Measurements from ENCODE around the gene PRR16.
"Not testable (repeated sequence)": the region's sequence is repeated elsewhere in the genome, so short reads cannot be mapped to it uniquely, and the experiment has no call there.

PRR16 gene

DNA sequence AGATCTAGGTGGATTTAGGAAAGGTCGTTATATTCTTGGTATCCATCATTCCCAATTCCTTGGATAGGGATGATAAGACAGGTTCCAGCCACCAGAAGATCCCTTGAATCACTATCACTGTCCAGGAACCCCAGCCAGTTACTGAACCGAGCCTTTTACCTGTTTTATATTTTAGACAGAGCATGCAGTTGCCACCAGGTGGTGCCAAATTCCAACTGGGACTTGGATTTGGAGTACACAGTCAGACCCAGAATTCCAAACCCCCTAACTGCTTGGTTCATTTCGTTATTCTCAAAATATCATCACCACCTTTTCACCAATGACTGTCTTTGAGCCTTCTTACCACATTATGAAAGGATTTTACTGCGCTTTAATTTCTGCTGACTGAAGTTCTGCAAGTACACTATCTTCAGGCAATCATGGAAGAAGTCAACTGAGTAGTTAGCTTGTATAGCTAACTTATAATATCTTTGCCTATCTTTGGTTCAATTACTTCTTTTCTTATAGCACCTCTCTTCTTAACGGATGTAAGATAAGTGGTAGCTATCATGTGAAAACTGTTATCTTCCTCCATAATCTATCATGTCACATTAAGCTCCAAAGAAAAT is 191.8 kb downstream of the PRR16 start:
- DNase-seq (ENCODE audit: low spot score): no peak

DNA sequence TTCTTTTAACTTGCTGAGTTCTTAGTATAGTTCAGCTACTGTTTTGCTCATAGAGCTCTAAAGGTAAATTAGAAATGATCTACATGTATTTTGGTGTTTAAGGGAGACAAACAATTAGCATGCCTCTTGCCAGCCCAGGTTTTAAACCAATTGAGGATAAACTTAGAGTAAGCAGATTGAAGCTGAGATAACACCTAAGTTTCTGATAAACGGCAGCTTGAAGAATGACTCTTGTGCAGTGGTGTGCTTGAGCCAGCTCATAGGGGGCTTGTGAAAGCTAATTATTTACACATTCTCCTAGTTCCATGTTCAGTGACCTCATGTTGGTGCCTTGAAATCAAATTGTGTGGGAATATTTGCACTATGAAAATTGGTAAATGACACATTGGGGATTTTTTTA is 193.0 kb downstream of the PRR16 start:
- no peak for DNase-seq (ENCODE audit: low spot score)

DNA sequence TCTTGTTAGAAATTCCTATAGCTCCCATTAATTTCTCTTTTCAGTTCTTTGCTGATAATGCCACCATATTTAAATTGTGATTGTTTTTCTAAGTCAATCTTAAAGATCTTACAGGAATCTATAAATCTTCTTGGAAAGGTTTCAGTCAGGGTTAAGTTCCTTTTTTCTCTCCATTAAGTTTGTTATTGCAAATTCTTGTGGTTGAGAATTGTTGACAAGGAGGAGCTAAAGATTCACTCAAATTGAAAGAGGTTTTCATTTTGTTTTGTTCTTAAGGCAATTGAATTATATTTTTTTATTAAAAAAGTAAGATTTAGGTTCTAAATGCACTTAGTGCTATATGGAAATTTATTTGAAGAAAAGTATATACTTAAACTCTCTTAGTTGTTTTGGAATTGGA is 213.4 kb downstream of the PRR16 start:
- no peak for DNase-seq (ENCODE audit: low spot score)

DNA sequence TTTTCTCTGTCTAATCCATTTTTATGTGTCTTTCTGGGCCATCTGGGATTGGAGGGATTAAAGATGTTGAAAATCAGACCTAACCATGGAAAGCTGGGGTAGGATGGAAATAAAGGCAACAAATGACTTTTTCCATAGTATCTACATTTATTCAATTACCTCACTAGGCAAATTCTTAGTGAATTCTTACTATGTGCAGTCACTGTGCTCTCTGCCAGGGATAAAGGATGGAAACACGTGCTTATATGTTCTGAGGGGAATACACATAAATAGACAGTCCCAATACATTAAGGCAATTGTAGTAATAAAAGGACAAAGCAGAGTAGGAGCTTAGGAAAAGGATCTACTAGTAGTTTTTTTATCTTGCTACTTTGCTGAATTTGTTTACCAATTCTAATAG is 214.2 kb downstream of the PRR16 start:
- DNase-seq (ENCODE audit: low spot score): no peak

DNA sequence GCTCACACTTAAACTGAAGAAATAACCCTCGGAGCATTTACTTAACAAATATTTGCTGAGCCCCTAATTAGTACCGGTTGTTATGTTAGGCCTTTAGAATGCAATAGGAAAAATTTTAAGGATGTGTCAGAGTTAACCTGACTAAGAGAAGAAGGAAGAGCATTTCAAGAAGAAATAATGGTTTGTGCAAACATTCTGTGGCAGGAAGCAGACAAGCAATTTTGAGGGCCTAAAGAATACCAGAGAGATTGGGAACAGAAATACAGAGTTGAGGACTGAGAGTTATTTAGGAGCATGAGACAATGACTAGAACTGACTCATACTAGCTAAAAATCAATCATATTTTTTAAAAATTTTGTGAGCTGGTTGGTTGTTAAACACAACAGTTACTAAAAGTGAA is 218.8 kb downstream of the PRR16 start:
- no peak for DNase-seq (ENCODE audit: low spot score)

DNA sequence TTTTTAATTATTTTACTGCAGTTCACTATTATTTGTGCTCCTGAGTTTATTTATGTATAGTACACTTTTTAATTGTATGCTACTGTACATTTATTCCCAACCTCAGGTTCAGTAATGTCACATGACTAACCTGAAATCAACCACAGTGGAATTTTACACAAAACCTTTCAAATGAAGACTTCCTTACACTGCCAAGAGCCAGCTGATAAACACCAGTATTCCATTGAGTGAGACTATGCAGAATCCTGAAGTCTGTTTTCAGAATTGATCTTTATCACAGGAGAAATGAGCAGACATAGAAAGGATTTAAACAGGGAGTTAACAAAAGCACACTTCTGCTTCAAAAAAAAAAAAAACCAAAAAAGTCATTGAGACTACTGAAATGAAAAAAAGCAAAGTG is 219.5 kb downstream of the PRR16 start:
- no peak for DNase-seq (ENCODE audit: low spot score)

DNA sequence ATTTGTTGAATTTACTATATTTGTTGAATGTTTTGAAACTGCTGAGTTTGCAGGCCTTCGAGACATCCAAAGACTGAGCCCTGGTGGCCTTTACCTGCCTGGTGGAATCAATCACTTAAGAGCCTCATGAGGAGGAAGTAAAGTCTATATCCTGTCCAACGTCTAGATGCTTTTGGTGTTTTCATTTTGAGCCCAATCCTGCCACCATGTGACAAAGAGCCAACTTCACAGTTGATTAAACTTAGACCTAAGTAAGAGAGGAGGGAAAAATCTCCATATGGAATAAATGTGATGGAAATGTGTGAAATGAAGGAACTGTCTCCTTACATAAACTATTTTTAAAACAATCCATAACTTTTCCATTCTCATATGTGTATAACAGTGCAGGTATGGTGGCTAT is 220.1 kb downstream of the PRR16 start:
- no peak for DNase-seq (ENCODE audit: low spot score)

DNA sequence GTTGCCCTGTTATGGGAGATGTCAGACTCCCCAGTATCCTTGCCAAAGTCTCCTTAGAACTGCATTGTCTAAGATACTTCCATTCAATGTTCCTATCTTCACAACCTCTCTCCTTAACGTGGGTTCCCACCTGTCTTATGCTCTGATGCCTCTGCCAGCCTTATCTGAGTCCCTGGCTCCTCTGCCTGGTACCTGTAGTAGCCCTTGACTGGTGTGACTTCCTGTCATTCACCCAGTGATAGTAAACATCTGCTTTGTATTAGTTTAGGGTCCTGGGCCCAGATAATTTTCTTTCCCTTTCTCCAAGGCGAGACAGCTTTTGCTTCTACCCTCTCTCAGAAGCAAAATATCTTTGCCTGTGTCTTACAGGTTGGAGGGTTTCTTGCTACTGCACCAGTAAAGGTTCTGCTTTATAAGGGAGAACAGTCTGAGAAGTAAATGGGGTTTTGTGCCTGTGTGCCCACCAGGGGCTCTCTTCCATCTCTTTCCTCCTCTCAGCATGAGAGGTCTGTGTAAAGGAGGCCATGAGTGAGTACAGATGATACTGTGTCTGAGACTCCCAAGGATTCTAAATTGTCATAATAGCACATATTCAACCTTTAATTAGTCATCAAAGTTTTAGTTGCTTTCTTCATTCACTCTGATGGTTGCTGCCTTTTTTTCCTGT is 220.8 kb downstream of the PRR16 start:
- DNase-seq (ENCODE audit: low spot score): no peak

DNA sequence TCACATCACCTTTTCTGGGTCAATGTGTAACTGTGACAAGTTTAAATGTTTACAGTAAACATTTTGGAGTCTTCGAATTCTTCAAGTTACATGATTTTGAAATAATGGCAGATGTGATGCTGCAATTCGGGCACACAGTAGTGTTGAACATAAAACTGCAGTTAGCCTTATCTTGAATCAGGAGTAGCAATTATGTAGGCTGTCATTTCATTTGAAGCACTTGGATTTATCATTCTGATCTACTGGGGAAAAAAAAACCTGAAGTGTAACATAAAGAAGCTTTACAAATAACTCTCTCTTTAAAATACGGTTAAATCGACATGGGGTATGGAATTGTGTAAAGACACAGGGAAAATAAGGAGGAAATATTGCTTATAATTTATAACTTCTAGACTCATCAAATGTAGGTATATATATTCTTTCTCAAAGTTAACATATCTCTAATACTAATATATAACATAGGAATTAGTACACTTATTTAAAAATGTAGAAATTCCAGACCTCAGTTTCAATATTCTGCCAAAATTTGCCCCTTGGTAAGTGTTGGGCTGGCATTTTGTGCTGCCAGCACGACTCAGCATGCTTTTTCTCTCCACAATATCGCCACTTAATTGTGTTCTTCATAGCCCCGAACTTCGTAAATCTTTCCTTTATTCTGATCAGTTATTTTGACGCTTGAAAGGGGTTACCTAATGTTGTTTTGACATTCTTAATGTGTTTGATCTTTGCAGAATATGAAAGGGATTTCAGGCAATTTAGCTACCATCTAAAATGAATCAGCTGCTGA is 226.7 kb downstream of the PRR16 start:
- DNase-seq (ENCODE audit: low spot score): no peak

DNA sequence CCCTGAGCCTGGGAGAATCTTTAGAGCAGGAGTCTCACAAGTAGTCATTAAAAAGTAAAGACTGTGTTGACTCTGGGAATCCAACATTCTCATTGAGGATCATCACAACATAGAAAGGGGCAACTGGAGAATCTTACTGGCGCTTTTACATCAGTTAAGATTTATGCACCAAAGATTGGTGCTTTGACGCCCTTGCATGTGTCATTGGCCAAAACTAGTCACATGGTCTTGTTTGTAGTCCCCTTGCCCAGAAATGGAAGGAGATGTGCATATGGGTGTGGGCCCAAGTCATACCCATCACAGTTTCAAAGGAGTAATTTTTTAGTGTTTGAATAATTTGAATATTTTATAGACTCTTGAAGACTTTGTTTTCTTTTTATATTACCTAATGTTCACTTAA is 228.2 kb downstream of the PRR16 start:
- no peak for DNase-seq (ENCODE audit: low spot score)

DNA sequence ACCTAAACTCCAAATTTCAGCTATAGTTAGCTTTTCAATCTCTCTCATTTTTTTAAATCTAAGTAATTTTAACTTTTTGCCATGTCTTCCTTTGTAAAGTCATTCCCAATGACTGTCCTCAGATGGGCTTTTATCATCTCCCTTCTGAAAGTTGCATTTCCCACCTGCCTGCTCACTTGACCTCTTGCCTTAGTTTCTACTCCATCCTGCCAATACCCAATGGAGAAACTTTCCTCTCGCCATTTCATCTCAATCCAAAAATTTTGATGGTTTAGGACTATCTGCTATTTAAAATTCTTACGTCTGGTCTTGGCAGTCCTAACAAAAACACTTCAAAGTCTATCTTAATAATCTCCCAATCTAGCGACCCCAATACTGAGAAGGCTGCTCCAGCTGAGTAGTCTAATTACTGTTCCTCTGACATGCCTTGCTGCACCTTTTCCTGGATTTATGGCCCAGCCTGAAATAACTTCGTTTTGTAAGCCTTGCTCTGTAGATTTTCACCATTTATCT is 231.3 kb downstream of the PRR16 start:
- no peak for DNase-seq (ENCODE audit: low spot score)

DNA sequence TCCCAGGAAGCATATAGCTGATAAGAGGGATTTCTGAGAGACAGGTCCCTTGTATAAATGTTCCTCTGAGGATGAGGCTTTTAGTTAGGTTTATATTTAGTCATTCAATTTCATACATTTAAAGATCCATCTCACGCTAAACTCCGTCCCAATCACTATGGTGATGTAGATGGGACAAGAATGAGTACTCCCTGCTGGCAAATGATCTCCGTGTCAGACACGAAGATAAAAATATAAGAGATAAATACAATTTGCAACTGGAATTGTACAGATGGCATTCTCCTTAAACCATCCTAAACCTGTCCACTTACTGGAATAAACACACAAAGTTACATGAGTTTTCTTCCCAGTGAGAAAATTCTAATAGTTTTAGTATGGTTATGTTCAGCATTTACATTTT is 233.0 kb downstream of the PRR16 start:
- DNase-seq (ENCODE audit: low spot score): no peak

DNA sequence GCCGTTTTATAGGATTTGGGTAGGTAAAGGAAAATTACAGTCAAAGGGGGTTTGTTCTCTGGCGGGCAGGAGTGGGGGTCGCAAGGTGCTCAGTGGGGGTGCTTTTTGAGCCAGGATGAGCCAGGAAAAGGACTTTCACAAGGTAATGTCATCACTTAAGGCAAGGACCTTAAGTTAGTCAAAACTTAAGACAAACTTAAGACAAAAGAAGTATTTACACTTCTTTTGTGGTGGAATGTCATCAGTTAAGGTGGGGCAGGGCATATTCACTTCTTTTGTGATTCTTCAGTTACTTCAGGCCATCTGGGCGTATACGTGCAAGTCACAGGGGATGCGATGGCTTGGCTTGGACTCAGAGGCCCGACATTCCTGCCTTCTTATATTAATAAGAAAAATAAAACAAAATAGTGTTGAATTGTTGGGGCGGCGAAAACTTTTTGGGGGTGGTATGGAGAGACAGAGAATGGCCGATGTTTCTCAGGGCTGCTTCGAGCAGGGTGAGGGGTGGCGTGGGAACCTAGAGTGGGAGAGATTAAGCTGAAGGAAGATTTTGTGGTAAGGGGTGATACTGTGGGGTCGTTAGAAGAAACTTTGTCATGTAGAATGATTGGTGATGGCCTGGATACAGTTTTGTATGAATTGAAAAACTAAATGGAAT is 233.7 kb downstream of the PRR16 start:
- DNase-seq (ENCODE audit: low spot score): not testable (repeated sequence)

DNA sequence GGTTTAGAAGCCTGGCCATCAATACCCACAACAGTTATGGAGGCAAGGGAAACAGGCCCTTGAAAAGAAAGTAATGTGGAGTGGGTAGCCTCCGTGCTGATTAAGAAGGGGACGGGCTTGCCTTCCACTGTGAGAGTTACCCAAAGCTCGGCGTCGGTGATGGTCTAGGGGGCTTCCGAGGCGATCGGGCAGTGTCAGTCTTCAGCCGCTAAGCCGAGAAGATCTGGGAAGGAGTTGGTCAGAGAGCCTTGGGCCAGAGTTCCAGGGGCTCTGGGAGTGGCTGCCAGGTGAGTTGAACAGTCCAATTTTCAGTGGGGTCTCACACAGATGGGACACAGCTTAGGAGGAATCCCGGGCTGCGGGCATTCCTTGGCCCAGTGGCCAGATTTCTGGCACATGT is 236.6 kb downstream of the PRR16 start:
- not testable (repeated sequence) for DNase-seq (ENCODE audit: low spot score)

DNA sequence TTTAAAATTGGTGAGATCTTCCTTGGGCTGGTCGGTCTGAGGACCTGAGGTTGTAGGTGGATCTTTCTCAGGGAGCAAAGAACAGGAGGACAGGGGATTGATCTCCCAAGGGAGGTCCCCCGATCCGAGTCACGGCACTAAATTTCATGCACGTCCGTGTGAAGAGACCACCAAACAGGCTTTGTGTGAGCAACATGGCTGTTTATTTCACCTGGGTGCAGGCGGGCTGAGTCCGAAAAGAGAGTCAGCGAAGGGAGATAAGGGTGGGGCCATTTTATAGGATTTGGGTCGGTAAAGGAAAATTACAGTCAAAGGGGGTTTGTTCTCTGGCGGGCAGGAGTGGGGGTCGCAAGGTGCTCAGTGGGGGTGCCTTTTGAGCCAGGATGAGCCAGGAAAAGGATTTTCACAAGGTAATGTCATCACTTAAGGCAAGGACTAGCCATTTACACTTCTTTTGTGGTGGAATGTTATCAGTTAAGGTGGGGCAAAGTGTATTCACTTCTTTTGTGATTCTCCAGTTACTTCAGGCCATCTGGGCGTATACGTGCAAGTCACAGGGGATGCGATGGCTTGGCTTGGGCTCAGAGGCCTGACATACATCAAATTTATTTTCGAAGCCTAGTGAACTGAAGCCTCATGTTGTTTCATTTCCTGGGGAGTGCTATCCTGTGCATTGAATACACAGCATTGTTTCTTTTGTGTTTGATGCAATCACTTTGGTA is 238.9 kb downstream of the PRR16 start:
- DNase-seq (ENCODE audit: low spot score): not testable (repeated sequence)

DNA sequence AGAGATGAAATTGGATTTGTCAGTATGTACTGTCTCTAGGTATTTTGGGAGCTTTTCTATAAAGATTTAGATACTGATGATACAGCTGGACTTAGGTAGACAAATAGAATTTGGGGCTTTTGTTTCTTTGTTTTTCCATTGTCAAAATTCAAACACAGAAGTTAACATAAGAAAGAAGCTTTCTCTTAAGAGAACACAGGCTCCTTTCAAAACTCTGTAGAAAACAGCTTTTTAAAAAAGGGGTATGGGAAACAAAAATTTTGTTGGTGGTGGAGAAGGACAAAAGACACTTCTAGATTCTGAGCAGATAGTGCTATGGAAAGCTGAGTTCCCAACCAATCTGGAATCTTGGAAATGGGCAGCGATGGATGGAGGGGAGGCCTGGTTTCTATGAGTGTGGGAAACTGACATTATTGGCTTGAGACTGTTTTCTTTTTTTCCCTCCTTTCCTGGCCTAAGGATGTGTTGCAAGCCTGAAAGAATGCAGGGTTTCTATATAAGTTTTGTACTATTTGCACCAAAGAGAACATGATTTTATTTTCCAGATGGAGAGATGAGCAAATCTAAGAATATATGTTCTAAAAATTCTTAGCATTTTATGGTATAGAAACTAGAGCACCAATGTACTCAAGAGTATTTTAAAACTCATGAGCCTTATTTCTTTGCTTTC is 240.0 kb downstream of the PRR16 start:
- DNase-seq (ENCODE audit: low spot score): no peak

DNA sequence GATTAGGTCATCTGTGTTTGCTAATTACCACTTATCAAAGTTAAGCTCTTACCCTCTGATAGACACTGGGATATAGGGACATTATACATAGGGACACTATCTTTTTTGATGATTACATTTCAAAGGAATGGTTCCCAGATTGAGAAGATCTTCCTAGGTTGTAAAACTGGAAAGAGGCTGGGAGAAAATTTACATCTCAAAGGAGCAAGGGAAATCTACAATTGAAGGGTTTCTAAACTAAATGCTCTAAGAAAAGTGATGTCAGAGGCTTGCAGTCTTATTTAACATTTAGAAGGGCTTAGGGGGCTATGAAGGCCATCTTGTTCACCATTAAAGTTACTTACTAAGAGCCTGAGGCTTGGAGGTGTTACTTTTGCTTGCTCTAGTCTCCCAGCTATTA is 242.8 kb downstream of the PRR16 start:
- DNase-seq (ENCODE audit: low spot score): no peak

DNA sequence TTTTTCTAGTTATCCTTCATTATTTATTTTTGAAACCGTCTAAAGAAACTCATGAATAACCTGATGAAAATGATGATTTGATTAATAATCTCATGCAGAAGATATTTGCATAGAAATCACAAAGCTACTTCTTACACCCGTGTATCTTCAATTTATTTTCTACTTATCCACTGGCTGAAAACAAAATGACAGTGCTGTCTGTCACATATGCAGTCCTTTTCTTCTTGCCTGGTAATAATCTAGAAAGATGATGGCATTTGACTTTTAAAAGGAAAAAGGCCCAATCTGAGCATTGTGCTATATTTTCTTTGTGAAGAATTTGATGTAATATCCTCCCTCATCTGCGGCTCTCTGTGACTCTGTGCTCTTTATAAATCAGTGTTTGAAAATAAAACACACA is 253.3 kb downstream of the PRR16 start:
- no peak for DNase-seq (ENCODE audit: low spot score)

DNA sequence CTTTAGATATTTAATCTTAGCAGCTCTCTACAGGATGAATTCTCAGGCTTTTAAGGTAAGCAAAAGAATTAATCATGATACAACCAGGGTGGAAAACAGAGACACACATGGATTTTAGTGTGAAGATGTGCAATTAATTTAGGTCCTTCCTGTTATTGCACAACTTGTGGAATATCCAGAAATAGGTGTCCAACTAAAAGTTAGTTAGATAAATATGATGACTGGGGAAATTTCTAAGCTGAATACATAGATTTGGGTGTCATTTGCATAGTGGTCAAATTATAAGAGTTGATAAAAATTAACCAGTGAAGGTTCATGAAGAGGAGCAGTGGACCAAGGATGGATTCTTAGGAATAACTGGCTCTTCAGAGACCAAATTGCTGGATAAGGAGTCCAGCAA is 266.1 kb downstream of the PRR16 start:
- no peak for DNase-seq (ENCODE audit: low spot score)

DNA sequence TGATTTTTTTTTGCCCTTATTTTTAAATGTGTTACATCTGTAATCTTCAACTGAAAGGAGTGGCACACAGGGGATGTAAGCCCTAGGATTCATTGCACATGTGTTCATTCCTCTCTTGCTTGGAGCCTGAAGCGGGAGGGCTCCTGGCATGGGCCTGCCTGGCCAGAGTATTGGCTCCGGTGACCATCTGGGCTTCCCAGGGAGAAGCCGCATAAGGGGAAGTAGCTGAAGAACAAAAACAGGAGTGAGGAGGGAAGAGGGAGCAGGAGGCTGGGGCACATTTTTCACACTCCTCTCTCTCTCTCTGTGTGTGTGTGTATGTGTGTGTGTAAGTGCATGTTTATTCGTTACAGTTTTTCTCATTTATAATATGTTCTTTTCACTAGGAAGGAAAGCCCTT is 269.9 kb downstream of the PRR16 start:
- DNase-seq (ENCODE audit: low spot score): no peak

DNA sequence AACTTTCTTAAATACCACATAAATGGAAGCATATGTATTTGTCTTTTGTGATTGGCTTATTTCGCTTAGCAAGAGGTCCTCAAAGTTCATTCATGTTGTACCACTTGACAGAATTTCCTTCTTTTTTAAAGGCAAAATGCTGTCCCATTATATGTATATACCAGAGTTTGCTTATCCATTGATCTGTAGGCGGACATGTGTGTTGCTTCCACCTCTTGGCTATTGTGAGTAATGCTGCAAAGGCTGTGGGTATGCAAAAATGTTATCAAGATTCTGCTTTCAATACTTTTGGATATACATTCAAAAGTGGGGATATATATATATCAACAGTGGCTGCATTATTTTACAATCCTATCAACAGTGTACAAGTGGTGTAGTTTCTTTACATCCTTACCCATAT is 271.0 kb downstream of the PRR16 start:
- DNase-seq (ENCODE audit: low spot score): no peak
